ENCODE measurements around the gene ZNF438.

GRCh38 chr10:31076610-31076988 lies 44.9 kb upstream of the ZNF438 start:
- TF ChIP-seq CTCF (conservative IDR thresholded peaks at IDR 0.05 in 1 of 2, IDR thresholded peaks at IDR 0.05 in 1 of 2; ENCODE audit: extremely low read depth in 1 of 2, insufficient read depth in 1 of 2, low read depth in 1 of 2, low read length in 2 of 2) (no peak), EZH2 (IDR thresholded peaks at IDR 0.05; ENCODE audit: borderline replicate concordance, low read length) (no peak)
